Activated T-cell treated with anti-CD3 and anti-CD28 coated beads for 48 hours (primary cell): Measurements from ENCODE around the gene UQCR10.
A peak's percentile ranks its signal among the peaks of the same experiment; 100 is the strongest.

Experiments
- DNase-seq: peaks from one replicate; pipeline ENCODE4 v3.0.0-alpha.2; 2020; ENCODE audit warnings: low read depth

Gene UQCR10

GRCh38 chr22:29767171-29768051 lies at the start of gene UQCR10:
Gene UQCR10 (plus strand): TSS chr22:29767369. CDS start chr22:29767399, 30 bp downstream.
- DNase-seq = peak; percentile 90

GRCh38 chr22:29717789-29718188 lies 49.4 kb upstream of the UQCR10 start:
- no peak for DNase-seq

- no peak for DNase-seq
Measured at GRCh38 chr22:29718949-29719898, 47.9 kb upstream of the UQCR10 start.

- DNase-seq = peak; percentile 12
Measured at GRCh38 chr22:29719899-29720645, 47.1 kb upstream of the UQCR10 start, which contains the start of gene CABP7. Gene CABP7 (plus strand): TSS chr22:29720003. CDS start chr22:29720425, 422 bp downstream.

GRCh38 chr22:29720811-29721323 lies 46.3 kb upstream of the UQCR10 start:
- no peak for DNase-seq

- DNase-seq = no peak
Measured at GRCh38 chr22:29722151-29722550, 45.0 kb upstream of the UQCR10 start.

GRCh38 chr22:29722587-29722986 lies 44.6 kb upstream of the UQCR10 start:
- DNase-seq = no peak

- DNase-seq = no peak
Measured at GRCh38 chr22:29723766-29724165, 43.4 kb upstream of the UQCR10 start.

- DNase-seq = no peak
Measured at GRCh38 chr22:29724843-29725242, 42.3 kb upstream of the UQCR10 start.

GRCh38 chr22:29726106-29726505 lies 41.1 kb upstream of the UQCR10 start:
- DNase-seq = no peak

- no peak for DNase-seq
Measured at GRCh38 chr22:29726512-29727130, 40.5 kb upstream of the UQCR10 start.

- peak; percentile 9 for DNase-seq
Measured at GRCh38 chr22:29727131-29727523, 40.0 kb upstream of the UQCR10 start.

- no peak for DNase-seq
Measured at GRCh38 chr22:29729161-29729560, 38.0 kb upstream of the UQCR10 start.

GRCh38 chr22:29731058-29731850 lies 35.9 kb upstream of the UQCR10 start:
- DNase-seq = no peak

- DNase-seq = no peak
Measured at GRCh38 chr22:29732883-29733282, 34.3 kb upstream of the UQCR10 start.

GRCh38 chr22:29733362-29734201 lies 33.6 kb upstream of the UQCR10 start:
- DNase-seq = no peak

- DNase-seq = no peak
Measured at GRCh38 chr22:29734406-29734805, 32.8 kb upstream of the UQCR10 start.

GRCh38 chr22:29734838-29735237 lies 32.3 kb upstream of the UQCR10 start:
- no peak for DNase-seq

GRCh38 chr22:29735416-29735815 lies 31.8 kb upstream of the UQCR10 start:
- DNase-seq = no peak
